Tibial nerve (tissue), 3 donors: ENCODE data around the gene SUB1.

ENCODE experiments used
- POLR2A ChIP-seq, 2 donors: fragments of 450-650 bp; IDR thresholded peaks; one replicate each; pipeline ENCODE4 v1.6.1; 2017; ENCODE audit warnings: antibody characterized with exemption in 2 of 2, mild to moderate bottlenecking in 2 of 2, moderate library complexity in 2 of 2
- TF ChIP-seq, protein P1 (sequence below), 5 experiments: fragments of 200-600 bp in 3 of 5; fragments of 450-650 bp in 2 of 5; sonication (generic) in 3 of 5; IDR thresholded peaks; one replicate each; pipeline ENCODE4 v1.5.1; 2016 to 2019; ENCODE audit warnings: antibody characterized with exemption in 5 of 5, mild to moderate bottlenecking in 3 of 5, moderate library complexity in 2 of 5

GRCh38 chr5:32562843-32563242, 22.5 kb upstream of the SUB1 start:
- TF ChIP-seq, protein P1, sequence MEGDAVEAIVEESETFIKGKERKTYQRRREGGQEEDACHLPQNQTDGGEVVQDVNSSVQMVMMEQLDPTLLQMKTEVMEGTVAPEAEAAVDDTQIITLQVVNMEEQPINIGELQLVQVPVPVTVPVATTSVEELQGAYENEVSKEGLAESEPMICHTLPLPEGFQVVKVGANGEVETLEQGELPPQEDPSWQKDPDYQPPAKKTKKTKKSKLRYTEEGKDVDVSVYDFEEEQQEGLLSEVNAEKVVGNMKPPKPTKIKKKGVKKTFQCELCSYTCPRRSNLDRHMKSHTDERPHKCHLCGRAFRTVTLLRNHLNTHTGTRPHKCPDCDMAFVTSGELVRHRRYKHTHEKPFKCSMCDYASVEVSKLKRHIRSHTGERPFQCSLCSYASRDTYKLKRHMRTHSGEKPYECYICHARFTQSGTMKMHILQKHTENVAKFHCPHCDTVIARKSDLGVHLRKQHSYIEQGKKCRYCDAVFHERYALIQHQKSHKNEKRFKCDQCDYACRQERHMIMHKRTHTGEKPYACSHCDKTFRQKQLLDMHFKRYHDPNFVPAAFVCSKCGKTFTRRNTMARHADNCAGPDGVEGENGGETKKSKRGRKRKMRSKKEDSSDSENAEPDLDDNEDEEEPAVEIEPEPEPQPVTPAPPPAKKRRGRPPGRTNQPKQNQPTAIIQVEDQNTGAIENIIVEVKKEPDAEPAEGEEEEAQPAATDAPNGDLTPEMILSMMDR (IDR thresholded peaks at IDR 0.05), result no peak
- TF ChIP-seq POLR2A (IDR thresholded peaks at IDR 0.05), result no peak
